GM12873 (cell line): ENCODE data around the gene ZNF432.

Experiments
- TF ChIP-seq, protein P1 (sequence below): IDR thresholded peaks from 2 replicates; pipeline ENCODE4 v1.5.1; 2012; ENCODE audit warnings: low read depth, mild to moderate bottlenecking, moderate library complexity, low read length, control low read depth; ENCODE audit not compliant: insufficient read depth; ENCODE audit errors: missing control alignments

Gene ZNF432

DNA sequence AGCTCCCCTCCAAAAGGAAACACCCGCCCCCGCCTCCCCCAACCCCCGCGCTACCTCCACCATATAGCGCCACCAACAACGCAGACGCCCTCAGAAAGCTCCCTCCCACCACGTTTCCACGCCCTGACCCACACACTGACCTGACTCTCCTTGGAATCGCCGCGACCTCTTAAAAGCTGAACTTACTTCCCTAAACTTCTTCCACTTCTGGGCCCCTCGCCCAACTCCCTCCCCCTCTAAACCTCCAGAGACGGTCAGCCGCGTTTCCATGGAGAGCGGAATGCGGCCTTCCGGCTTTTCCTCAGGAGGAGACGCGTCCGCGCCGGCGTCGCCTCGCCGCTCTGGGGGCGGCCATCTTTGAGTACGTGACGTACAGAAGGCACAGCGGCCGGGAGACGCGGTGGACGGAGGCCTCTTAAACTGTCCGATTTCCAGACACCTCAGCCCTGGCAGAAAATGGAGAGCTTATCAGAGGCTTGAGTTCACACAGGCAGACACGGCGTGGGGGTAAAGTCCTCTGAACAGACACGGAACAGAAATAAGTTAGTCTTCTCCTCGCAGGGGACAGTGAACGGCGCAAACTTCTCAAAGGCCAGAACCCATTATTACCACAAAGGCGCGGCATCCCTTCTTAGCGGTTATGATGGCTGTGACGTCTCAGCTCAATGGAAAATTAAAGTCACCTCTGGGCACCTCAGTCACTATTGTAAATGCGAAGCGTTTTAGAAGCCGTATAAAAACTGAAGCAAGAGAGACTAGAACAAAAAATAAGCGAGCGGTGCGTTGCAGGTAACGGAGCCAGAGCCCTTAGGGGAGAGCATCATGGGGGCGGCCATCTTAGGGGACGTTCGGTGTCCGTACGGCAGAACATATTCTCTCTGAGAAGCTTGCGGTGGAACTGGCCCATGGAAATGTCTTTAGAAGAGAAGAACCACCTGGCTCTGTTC, at the start of gene ZNF432:
TSS of gene ZNF432 (minus strand) at position 284 of the 947 bp plus-strand sequence. CDS start 1,970 bp downstream, outside the sequence.
- TF ChIP-seq, protein P1, sequence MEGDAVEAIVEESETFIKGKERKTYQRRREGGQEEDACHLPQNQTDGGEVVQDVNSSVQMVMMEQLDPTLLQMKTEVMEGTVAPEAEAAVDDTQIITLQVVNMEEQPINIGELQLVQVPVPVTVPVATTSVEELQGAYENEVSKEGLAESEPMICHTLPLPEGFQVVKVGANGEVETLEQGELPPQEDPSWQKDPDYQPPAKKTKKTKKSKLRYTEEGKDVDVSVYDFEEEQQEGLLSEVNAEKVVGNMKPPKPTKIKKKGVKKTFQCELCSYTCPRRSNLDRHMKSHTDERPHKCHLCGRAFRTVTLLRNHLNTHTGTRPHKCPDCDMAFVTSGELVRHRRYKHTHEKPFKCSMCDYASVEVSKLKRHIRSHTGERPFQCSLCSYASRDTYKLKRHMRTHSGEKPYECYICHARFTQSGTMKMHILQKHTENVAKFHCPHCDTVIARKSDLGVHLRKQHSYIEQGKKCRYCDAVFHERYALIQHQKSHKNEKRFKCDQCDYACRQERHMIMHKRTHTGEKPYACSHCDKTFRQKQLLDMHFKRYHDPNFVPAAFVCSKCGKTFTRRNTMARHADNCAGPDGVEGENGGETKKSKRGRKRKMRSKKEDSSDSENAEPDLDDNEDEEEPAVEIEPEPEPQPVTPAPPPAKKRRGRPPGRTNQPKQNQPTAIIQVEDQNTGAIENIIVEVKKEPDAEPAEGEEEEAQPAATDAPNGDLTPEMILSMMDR = no peak

- TF ChIP-seq, protein P1 = no peak
These were observed 46.8 kb upstream of the ZNF432 start, which contains the start of gene ZNF841 for GRCh38 chr19:52095172-52096014. TSS of gene ZNF841 (minus strand) at chr19:52095765. CDS start at chr19:52084801, 10,964 bp downstream.

DNA sequence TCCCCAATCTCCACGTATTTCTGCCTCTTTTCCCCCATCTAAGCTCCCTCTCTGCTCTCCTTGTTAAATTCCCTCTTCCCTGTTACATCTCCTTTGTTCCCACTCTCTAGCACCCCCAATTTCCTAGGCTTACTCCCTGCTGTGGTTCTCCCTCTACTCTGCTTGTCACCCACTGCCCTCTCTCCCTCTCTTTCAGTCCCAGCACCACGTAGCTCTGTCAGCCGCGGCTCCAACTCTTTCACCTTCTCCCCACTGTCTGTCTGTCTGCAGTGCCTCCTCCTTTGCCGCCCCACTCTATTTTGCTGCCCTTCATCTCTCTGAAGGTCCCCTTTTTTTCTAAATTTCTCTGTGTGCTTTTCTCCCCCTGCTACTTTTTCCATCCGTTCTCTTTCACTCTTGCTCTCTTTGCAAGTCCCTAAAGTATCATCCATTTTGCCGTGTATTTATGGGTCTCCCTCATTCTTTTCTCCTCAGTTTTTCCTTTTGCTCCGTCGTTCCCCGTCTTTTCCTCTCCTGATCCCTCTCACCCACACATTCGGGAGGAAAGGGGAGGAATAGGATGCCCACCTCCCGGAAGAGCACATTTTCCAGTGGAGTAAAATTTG, 46.0 kb upstream of the ZNF432 start:
- TF ChIP-seq, protein P1 = no peak

DNA sequence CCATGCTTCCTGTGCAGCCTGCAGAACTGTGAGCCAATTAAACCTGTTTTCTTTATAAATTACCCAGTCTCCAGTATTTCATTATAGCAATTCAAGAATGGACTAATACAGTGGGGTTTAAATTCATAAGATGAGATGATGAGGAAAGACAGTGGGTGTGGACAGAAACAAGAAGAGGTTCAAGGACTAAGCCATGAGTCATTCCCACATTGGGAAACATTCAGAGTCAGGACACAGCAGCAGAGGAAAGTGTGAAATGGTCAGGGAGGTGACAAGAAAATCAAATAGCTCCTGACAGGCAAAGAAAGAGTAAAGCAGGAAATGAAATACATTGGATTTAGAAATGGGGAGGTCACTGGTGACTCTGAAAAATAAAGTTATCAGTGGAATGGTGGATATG, 37.8 kb upstream of the ZNF432 start:
- TF ChIP-seq, protein P1 = no peak

DNA sequence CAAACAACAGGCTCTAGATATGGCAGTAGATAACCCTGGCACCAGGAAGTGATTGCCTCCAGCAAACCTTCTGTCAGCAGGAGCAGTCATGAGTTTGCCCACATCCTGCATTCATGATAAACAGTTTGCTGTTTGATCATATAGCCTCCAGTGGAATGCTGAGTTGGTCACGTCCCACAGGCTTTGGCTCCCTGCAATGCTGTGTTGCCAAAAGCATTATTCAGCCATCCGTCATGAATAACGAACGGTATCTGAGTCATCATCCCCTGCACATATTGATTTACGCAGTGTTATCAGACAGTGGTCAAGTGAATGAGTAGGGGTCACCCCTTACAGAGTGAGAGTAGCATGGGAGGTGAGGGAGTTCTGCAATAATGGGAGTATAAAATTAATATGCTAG, 21.9 kb upstream of the ZNF432 start:
- TF ChIP-seq, protein P1 = no peak

GRCh38 chr19:52069653-52070052, 21.0 kb upstream of the ZNF432 start:
- TF ChIP-seq, protein P1 = no peak
